BLaER1 (cell line): ENCODE measurements around the gene SMYD4.
A peak's percentile ranks its signal among the peaks of the same experiment; 100 is the strongest.
"Not testable (repeated sequence)": the region's sequence is repeated elsewhere in the genome, so short reads cannot be mapped to it uniquely, and the experiment has no call there.

Experiments used
- H3K27ac ChIP-seq: shearing (Covaris generic); formaldehyde crosslinking; 2 replicates; pipeline ENCODE4 v1.8.1; 2022
- H3K27me3 ChIP-seq: shearing (Covaris generic); formaldehyde crosslinking; 2 replicates; pipeline ENCODE4 v1.8.1; 2022
- H3K36me3 ChIP-seq: shearing (Covaris generic); formaldehyde crosslinking; 2 replicates; pipeline ENCODE4 v1.8.1; 2022
- H3K4me1 ChIP-seq: shearing (Covaris generic); formaldehyde crosslinking; 2 replicates; pipeline ENCODE4 v1.8.1; 2022
- H3K4me2 ChIP-seq: shearing (Covaris generic); formaldehyde crosslinking; 2 replicates; pipeline ENCODE4 v1.8.1; 2022
- H3K4me3 ChIP-seq: shearing (Covaris generic); formaldehyde crosslinking; 2 replicates; pipeline ENCODE4 v1.8.1; 2022
- H3K9ac ChIP-seq: shearing (Covaris generic); formaldehyde crosslinking; 2 replicates; pipeline ENCODE4 v1.8.1; 2022
- H3K9me3 ChIP-seq: shearing (Covaris generic); formaldehyde crosslinking; 2 replicates; pipeline ENCODE4 v1.8.1; 2022
- H4K20me1 ChIP-seq: shearing (Covaris generic); formaldehyde crosslinking; 2 replicates; pipeline ENCODE4 v1.8.1; 2022
- Cebpa-rat ChIP-seq: shearing (Covaris generic); IDR thresholded peaks from 2 replicates; pipeline ENCODE4 v1.8.1; 2022

The SMYD4 gene

DNA sequence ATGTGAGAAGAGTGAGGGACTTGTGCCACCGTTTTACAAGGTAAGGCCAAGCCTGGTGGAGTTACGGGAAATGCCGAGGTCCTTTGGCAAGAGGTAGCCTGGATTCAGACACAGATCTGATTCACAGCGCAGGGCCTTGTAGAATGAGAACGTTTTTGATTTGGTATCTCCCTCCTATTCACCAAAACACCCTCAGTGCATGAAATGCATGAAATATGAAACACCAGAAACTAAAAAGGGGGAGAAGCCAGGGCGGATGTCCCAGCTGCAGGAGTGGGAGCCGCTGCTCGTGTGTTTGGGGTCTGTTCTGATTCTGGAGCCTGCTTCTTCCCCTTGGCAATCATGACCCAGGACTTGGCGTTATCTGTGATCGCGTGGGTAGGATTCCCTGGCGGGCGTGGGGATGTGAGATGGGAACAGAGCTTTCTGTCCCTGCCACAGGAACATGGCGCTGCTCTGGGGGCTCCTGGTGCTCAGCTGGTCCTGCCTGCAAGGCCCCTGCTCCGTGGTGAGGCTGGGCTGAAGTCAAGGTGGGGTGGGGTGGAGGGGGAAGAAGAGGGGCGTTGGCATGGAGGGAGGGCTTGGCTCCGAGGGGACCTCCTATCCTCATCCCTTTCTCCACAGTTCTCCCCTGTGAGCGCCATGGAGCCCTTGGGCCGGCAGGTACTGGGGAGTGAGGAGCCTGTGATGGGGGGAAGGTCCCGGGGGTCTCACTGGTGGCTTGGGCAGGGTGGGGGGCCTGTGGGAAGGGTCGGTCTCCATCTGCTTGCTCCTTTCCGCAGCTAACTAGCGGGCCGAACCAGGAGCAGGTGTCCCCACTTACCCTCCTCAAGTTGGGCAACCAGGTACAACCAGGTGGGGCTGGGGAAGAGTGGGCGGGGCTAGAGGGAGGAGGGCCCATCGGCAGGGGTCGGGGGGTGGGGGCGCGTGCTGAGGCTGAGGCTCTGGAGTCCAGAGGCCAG lies 84.9 kb downstream of the SMYD4 start:
- no peak overlapping the region for H3K9ac ChIP-seq
- H3K9me3 ChIP-seq: no peaks in the 10 kb centered on the region
- no peaks in the 10 kb centered on the region for H3K36me3 ChIP-seq
- no peak overlapping the region for H3K4me3 ChIP-seq
- H3K4me1 ChIP-seq: peaks cover 4% of the 10 kb centered on the region; the same call in 1 of the 2 replicates
- no peak for TF ChIP-seq Cebpa-rat
- no peak overlapping the region for H3K27ac ChIP-seq
- no peak overlapping the region for H3K4me2 ChIP-seq
- no peaks in the 10 kb centered on the region for H4K20me1 ChIP-seq
- H3K27me3 ChIP-seq: no peaks in the 10 kb centered on the region

DNA sequence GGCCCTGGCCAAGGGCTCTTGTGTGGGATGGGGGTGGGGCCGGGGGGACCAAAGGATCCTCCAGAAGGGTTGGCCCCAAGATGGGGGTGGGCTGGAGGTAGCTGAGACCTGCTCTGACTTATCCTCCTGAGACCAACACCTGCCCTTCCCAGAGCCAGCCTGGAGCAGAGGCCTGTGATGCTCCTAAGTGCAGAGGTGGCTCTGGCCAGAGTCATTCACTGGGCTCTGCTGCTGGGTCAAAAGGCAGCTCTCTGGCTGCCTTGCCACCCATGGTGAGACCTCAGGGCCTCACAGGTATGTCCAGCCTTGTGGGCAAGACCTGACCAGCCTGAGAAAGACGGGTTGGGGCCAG lies 86.6 kb downstream of the SMYD4 start:
- Histone ChIP-seq H3K4me3 (no peak overlapping the region), H3K9ac (no peak overlapping the region)

DNA sequence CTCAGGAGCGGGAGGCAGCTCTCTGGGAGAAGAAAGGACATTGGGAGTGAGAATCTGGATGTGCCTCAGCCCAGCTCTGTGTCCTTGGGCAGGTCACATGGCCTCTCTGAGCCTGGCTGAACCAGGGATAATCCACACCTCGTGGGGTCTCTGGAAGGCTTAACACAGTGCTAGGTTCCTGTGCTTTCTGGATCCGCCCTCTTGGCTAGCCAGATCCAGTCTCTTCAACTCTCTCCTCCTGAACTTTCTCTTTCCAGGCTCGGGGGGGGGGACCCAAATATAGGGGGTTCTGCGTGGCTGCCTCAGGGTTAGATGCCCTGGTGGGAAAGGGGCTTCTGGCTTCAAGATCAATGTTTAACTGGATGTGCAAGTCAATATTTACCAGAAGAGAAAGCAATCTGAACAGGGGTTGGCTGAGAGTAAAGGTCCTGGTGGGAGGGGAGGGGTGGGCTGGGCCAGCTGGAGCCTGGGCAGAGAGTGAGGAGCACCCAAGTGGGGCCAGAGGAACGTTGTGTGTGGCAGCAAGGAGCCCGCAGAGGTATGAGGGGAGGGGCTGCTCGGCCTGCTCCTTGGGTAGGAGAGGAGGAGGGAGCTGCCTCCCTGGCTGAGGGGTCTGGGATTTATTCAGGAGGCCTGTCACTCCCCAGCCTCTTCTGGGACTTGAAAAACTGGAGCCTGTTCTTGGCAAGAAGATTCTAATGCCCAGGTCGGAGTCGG lies 87.2 kb downstream of the SMYD4 start, which contains the start of gene SERPINF2:
Gene SERPINF2, plus strand, starts transcription at position 501 of the 717 bp plus-strand sequence. CDS start 2,125 bp downstream, outside the sequence.
- H3K4me1 ChIP-seq: peaks cover 4% of the 10 kb centered on the region; the same call in 1 of the 2 replicates
- no peak within 1 kb of the TSS for H3K9ac ChIP-seq
- peaks cover 8% of the 10 kb centered on the region for H3K36me3 ChIP-seq
- no peaks in the 10 kb centered on the region for H3K9me3 ChIP-seq
- 0 out of 2 replicates have a peak within 1 kb of the TSS, but pooled peaks have one; percentile 22 for H3K27ac ChIP-seq
- no peaks in the 10 kb centered on the region for H3K27me3 ChIP-seq
- H3K4me3 ChIP-seq: no peak within 1 kb of the TSS
- no peak within 1 kb of the TSS for H3K4me2 ChIP-seq
- no peak for TF ChIP-seq Cebpa-rat
- H4K20me1 ChIP-seq: no peaks in the 10 kb centered on the region

More for the DNA sequence above, 86.6 kb downstream of the SMYD4 start:
- Histone ChIP-seq H4K20me1 (no peaks in the 10 kb centered on the region), H3K4me2 (no peak overlapping the region), H3K9me3 (no peaks in the 10 kb centered on the region), H3K4me1 (peaks cover 4% of the 10 kb centered on the region; the same call in 1 of the 2 replicates), H3K27me3 (no peaks in the 10 kb centered on the region), H3K27ac (no peak overlapping the region), H3K36me3 (peaks cover 3% of the 10 kb centered on the region; the same call in 1 of the 2 replicates)
- TF ChIP-seq Cebpa-rat: no peak

DNA sequence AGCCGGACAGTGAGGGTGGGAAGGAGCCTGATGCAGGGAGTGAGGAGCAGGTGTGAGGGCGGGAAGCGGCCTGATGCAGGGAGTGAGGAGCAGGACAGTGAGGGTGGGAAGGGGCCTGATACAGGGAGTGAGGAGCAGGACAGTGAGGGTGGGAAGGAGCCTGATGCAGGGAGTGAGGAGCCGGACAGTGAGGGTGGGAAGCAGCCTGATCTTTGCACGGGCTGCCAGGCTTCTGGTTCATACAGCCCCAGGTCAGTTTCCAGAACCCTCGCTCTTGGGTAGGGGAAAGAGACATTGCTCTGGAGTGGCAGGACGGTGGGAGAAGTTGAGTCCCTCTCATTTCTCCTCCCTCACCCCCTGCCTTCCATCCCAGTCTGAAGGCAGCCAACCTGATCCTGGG lies 87.8 kb downstream of the SMYD4 start:
- not testable (repeated sequence) for H3K4me2 ChIP-seq

DNA sequence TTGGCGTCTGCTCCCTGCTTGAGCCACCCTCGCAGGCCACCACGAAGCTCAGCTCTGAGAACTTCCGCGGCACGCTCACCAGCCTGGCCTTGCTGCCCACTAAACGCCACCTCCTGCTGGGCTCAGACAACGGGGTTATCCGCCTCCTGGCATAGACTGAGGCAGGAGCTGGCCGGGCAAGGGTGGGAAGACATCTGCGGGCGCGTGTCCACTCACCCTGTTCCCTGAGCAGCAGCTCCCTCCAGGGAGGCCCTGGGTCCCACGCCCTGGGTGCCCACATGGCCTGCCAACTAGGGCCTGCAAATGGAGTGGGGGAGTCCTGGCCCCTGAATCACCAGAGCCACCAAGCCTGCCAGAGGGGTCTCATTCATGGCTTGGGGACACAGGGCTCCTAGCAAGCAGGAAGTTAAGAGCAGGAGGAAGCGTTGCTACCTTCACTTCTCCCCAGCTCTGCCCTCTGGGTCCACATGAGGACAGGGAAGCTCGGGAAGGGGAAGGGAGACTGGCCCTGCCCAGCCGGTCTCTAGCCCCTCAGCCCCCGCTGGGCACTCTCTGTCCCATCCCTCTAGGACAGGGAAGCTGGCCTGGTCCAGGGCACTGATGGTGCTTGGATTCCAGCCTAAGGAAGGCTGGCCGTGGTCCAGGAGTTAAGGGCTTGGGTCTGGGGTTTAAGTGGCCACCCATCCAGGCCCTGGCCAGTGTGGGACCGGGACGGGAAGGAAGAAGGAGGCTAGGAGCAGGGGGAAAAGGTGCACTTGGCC lies 92.0 kb downstream of the SMYD4 start:
- H4K20me1 ChIP-seq: no peaks in the 10 kb centered on the region
- H3K9me3 ChIP-seq: no peaks in the 10 kb centered on the region
- no peak overlapping the region for H3K9ac ChIP-seq
- peaks cover 44% of the 10 kb centered on the region for H3K36me3 ChIP-seq
- no peak overlapping the region for H3K4me3 ChIP-seq
- no peak overlapping the region for H3K4me2 ChIP-seq
- H3K4me1 ChIP-seq: peaks cover 47% of the 10 kb centered on the region
- TF ChIP-seq Cebpa-rat: no peak
- no peaks in the 10 kb centered on the region for H3K27me3 ChIP-seq
- no peak overlapping the region for H3K27ac ChIP-seq

More for the DNA sequence above, 87.8 kb downstream of the SMYD4 start:
- not testable (repeated sequence) for H3K4me3 ChIP-seq, H3K4me1 ChIP-seq, H3K9ac ChIP-seq, H3K9me3 ChIP-seq, H3K27me3 ChIP-seq, H4K20me1 ChIP-seq
- 0 out of 2 replicates have a peak overlapping the region, but pooled peaks have one; percentile 22 for H3K27ac ChIP-seq
- peaks cover 15% of the 10 kb centered on the region for H3K36me3 ChIP-seq

DNA sequence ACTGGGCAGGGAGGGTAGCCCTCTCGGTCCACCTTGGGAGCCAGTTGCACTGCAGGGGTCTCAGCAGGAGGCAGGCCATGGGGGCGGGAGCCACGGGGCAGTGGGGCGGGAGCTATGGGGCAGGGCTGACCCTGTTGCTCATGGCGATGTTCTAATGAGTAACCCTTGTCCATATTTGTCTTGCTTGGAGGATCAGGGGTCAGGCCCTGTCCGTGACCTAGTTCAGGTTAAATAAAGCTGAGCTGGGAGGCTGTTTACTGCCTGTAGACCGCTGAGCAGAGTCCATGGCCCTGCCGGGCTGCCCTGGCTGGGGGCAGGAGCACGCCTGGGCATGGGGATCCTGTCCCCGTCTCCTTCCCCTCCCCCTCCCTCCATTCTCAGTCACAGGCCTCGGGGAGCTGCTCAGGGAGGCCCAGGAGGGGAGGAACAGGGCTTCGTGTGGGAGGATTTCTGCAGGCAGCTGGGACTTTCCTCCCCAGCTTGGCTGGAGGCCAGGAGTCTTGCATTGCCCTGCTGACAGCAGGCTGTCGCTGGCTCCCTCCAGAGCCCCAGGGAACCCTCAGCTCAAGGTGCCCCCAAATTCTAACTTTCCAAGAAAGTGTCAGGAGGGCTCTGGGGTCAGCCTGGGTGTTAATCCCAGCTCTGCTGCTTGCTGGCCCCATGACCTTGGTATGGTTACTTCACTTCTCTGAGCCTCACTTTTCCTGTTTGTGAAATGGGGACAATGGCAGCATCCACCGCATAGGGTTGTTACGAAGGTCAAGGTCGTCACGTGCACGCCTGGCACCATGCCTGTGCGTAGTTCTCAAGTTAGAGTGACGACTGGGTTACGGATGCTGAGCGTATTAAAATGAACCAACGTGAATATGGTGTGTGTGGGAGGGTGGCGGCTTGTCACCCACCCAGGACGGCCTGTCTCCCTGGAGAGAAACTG lies 93.1 kb downstream of the SMYD4 start:
- Histone ChIP-seq H3K4me2 (peak overlapping the region; percentile 2; the same call in 1 of the 2 replicates), H3K4me3 (no peak overlapping the region), H4K20me1 (no peaks in the 10 kb centered on the region), H3K9me3 (no peaks in the 10 kb centered on the region), H3K9ac (no peak overlapping the region), H3K27me3 (no peaks in the 10 kb centered on the region), H3K27ac (peak overlapping the region; percentile 16), H3K4me1 (peaks cover 53% of the 10 kb centered on the region), H3K36me3 (peaks cover 44% of the 10 kb centered on the region)
- no peak for TF ChIP-seq Cebpa-rat

DNA sequence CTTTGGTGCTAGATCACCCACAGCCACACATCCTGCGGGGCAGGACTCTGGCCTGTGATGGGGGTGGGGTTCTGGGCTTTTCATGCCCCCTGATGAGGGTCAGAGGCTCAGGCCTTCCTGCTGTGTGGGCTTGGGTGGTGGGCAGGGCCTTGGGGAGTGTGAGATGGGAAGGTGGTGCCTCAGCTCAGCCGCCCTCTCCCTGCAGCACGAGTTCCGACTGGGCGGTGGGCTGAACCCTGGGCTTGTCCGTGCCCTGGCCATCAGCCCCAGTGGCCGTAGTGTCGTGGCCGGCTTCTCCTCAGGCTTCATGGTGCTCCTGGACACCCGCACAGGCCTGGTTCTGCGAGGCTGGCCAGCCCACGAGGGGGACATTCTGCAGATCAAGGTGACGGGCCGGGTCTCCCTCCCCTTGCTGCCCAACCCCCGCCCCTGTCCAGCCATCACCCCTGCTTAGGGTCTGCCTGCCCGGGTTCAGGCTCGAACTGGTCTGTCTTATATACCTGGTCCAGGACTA lies 93.8 kb downstream of the SMYD4 start:
- H3K9ac ChIP-seq: 0 out of 2 replicates have a peak overlapping the region, but pooled peaks have one; percentile 15
- peak overlapping the region; percentile 34 for H3K4me2 ChIP-seq
- H3K36me3 ChIP-seq: peaks cover 48% of the 10 kb centered on the region
- peaks cover 60% of the 10 kb centered on the region for H3K4me1 ChIP-seq
- H3K4me3 ChIP-seq: no peak overlapping the region
- no peaks in the 10 kb centered on the region for H3K9me3 ChIP-seq
- no peak for TF ChIP-seq Cebpa-rat
- no peaks in the 10 kb centered on the region for H4K20me1 ChIP-seq
- no peaks in the 10 kb centered on the region for H3K27me3 ChIP-seq
- peak overlapping the region; percentile 16 for H3K27ac ChIP-seq

DNA sequence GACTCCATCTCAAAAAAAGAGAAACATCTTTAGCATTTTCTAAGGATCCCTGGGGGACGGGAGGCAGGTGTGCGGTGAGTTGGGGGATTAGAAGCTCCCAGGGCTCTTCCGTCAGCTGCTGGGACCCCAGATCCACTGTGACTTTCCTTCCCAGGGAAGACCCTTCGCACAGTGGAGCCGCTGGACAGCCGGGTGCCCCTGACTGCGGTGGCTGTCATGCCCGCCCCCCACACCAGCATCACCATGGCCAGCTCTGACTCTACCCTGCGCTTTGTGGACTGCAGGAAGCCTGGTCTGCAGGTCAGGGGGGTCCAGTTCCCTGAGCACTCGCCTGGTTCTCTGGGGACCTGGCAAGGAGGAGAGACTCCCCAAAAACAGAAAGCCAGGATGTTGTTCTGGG lies 94.3 kb downstream of the SMYD4 start:
- no peak for TF ChIP-seq Cebpa-rat
- H3K9ac ChIP-seq: 0 out of 2 replicates have a peak overlapping the region, but pooled peaks have one; percentile 15
- H3K4me2 ChIP-seq: peak overlapping the region; percentile 34
- no peaks in the 10 kb centered on the region for H4K20me1 ChIP-seq
- peak overlapping the region; percentile 16 for H3K27ac ChIP-seq
- peaks cover 65% of the 10 kb centered on the region for H3K4me1 ChIP-seq
- H3K9me3 ChIP-seq: no peaks in the 10 kb centered on the region
- H3K27me3 ChIP-seq: no peaks in the 10 kb centered on the region
- peaks cover 53% of the 10 kb centered on the region for H3K36me3 ChIP-seq
- no peak overlapping the region for H3K4me3 ChIP-seq
